Bronchial epithelial cell (primary cell): ENCODE data around the gene NPR3. TPM values are rescaled to one million over a fixed set of nuclear protein-coding genes. Genes with fewer than 3 reads are reported as not detected.

Experiments
- DNase-seq: peaks from one replicate; pipeline ENCODE4 v3.0.0-alpha.2; 2010; ENCODE audit warnings: low read depth
- FAIRE-seq: peaks from 2 replicates; lab custom pipeline; 2011; peaks lifted over from hg19 to GRCh38; lab: Jason Lieb, UNC
- H3K27me3 ChIP-seq: 2 replicates; pipeline ENCODE4 v1.5.1; 2011; ENCODE audit warnings: low read length; ENCODE audit not compliant: control insufficient read depth, insufficient read depth
- H3K36me3 ChIP-seq: 2 replicates; pipeline ENCODE4 v1.5.1; 2011; ENCODE audit warnings: low read length; ENCODE audit not compliant: control insufficient read depth, insufficient read depth
- H3K4me3 ChIP-seq: 2 replicates; pipeline ENCODE4 v1.5.1; 2011; ENCODE audit warnings: mild to moderate bottlenecking, low read depth, low read length, control low read depth
- CTCF ChIP-seq: IDR thresholded peaks from 2 replicates; pipeline ENCODE4 v1.5.1; 2011; ENCODE audit warnings: mild to moderate bottlenecking, moderate library complexity, low read length, control low read depth, inconsistent platforms; ENCODE audit not compliant: insufficient read depth, severe bottlenecking
- total RNA-seq: library from RNA; depleted of rRNA; stranded (reverse); fragments of >200 nt; gene quantifications from 2 replicates; pipeline ENCODE4 v1.2.1, GENCODE V29; 2014

The NPR3 gene
- total RNA-seq, 1 donor from 2014 or later: 17.1 TPM

- Histone ChIP-seq H3K36me3 (no peaks in the 10 kb centered on the region), H3K27me3 (no peaks in the 10 kb centered on the region), H3K4me3 (no peak overlapping the region)
- DNase-seq: no peak
- TF ChIP-seq CTCF: no peak
- FAIRE-seq: no peak
These were observed 65.1 kb downstream of the NPR3 start for GRCh38 chr5:32776200-32776599.

GRCh38 chr5:32777222-32777621 lies 66.1 kb downstream of the NPR3 start:
- no peak for FAIRE-seq
- Histone ChIP-seq H3K4me3 (no peak overlapping the region), H3K36me3 (no peaks in the 10 kb centered on the region), H3K27me3 (no peaks in the 10 kb centered on the region)
- DNase-seq: no peak
- TF ChIP-seq CTCF: no peak

- FAIRE-seq (no peak), DNase-seq (no peak)
- Histone ChIP-seq H3K36me3 (no peaks in the 10 kb centered on the region), H3K27me3 (no peaks in the 10 kb centered on the region), H3K4me3 (no peak overlapping the region)
- no peak for TF ChIP-seq CTCF
These were observed 66.6 kb downstream of the NPR3 start for GRCh38 chr5:32777733-32778132.

GRCh38 chr5:32778403-32778802 lies 67.3 kb downstream of the NPR3 start:
- H3K27me3 ChIP-seq: no peaks in the 10 kb centered on the region
- H3K36me3 ChIP-seq: no peaks in the 10 kb centered on the region
- TF ChIP-seq CTCF: no peak
- FAIRE-seq (no peak), DNase-seq (no peak)
- no peak overlapping the region for H3K4me3 ChIP-seq

GRCh38 chr5:32779754-32780415 lies 68.8 kb downstream of the NPR3 start:
- no peak for FAIRE-seq
- Histone ChIP-seq H3K36me3 (no peaks in the 10 kb centered on the region), H3K4me3 (no peak overlapping the region), H3K27me3 (no peaks in the 10 kb centered on the region)
- no peak for TF ChIP-seq CTCF
- DNase-seq: no peak

GRCh38 chr5:32780508-32780919 lies 69.4 kb downstream of the NPR3 start:
- DNase-seq (no peak), FAIRE-seq (no peak)
- Histone ChIP-seq H3K36me3 (no peaks in the 10 kb centered on the region), H3K27me3 (no peaks in the 10 kb centered on the region), H3K4me3 (no peak overlapping the region)
- TF ChIP-seq CTCF: no peak
